Mononuclear cell (primary cell): ENCODE results near the gene PLK4. TPM values are rescaled to one million over a fixed set of nuclear protein-coding genes. Genes with fewer than 3 reads are reported as not detected.
A peak's percentile ranks its signal among the peaks of the same experiment; 100 is the strongest.

Source experiments
- H3K27me3 ChIP-seq: 2 replicates; pipeline ENCODE4 v1.6.0; 2011; ENCODE audit warnings: low read length, control low read depth; ENCODE audit not compliant: insufficient read depth
- H3K4me1 ChIP-seq: 2 replicates; pipeline ENCODE4 v1.5.1; 2011; ENCODE audit warnings: mild to moderate bottlenecking, low read length, control low read depth; ENCODE audit not compliant: insufficient read depth
- H3K4me3 ChIP-seq: 2 replicates; pipeline ENCODE4 v1.5.1; 2011; ENCODE audit warnings: mild to moderate bottlenecking, low read length, moderate library complexity
- H3K9me3 ChIP-seq: 2 replicates; pipeline ENCODE4 v1.5.1; 2011; ENCODE audit warnings: low read depth, mild to moderate bottlenecking, control low read depth, low read length
- total RNA-seq: library from RNA; depleted of rRNA; stranded (reverse); fragments of >200 nt; gene quantifications from one replicate; pipeline ENCODE4 v1.2.3, GENCODE V29; 2012

Gene PLK4
- 4.4 TPM for total RNA-seq

DNA sequence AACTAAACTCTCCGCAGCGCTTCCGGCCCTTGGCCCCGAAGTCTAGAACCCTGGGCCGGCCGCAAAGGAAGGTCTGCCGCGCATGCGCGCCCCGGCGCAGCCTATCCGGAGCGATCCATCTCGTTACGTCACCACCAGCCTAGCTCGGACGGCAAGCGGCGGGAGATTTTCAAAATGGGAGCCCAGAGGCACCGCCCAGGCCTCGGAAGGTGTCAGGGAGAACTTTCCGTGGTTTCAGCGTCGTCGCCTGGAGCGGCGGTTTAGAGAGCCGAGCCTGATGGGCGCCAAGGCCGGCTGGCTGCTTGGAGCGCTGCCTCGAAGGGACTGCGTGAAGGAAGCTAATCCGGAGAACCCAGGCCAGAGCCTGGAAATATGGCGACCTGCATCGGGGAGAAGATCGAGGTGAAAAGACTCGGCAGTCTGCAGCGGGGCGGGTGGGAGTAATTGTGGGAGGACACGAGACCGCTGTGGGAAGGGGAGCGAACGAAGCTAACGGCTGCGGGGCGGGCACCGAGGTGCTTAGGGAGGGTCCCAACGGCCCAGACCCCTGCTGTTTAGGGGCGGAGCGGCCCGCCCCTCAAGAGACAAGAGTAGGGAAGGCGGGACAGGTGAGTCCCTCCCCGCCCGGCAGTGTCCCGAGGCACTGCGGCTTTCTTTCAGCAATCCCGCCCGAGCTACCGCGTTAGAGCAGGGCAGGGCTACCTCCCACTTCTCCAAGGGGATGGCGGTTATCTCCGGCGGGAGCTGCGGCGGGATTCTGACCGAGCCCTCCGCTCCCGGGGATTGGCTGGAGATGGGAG, at the start of gene PLK4:
PLK4 (plus strand) TSS at position 131 of the 800 bp plus-strand sequence; CDS start at position 373, 242 bp downstream.
- Histone ChIP-seq H3K4me1 (peaks cover 11% of the 10 kb centered on the region), H3K4me3 (peak within 1 kb of the TSS; percentile 91), H3K9me3 (no peaks in the 10 kb centered on the region), H3K27me3 (no peaks in the 10 kb centered on the region)

DNA sequence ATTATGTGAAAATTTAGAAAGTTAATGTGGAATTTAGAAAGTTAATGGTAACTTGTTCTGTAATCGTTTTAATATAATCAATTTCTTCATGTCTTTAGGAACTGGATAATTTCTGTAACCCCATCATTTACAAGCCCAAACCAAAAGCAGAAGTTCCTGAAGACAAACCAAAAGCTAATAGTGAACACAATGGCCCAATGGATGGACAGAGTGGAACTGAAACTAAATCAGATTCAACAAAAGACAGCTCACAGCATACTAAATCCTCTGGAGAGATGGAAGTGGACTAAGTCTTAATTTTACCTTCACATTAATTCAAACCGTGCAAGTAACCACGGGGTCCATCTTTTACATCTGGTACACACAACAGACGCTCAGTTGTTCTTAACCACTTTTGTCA, 48.1 kb upstream of the PLK4 start:
- no peak overlapping the region for H3K4me3 ChIP-seq
- no peaks in the 10 kb centered on the region for H3K4me1 ChIP-seq
- no peaks in the 10 kb centered on the region for H3K27me3 ChIP-seq
- no peaks in the 10 kb centered on the region for H3K9me3 ChIP-seq

DNA sequence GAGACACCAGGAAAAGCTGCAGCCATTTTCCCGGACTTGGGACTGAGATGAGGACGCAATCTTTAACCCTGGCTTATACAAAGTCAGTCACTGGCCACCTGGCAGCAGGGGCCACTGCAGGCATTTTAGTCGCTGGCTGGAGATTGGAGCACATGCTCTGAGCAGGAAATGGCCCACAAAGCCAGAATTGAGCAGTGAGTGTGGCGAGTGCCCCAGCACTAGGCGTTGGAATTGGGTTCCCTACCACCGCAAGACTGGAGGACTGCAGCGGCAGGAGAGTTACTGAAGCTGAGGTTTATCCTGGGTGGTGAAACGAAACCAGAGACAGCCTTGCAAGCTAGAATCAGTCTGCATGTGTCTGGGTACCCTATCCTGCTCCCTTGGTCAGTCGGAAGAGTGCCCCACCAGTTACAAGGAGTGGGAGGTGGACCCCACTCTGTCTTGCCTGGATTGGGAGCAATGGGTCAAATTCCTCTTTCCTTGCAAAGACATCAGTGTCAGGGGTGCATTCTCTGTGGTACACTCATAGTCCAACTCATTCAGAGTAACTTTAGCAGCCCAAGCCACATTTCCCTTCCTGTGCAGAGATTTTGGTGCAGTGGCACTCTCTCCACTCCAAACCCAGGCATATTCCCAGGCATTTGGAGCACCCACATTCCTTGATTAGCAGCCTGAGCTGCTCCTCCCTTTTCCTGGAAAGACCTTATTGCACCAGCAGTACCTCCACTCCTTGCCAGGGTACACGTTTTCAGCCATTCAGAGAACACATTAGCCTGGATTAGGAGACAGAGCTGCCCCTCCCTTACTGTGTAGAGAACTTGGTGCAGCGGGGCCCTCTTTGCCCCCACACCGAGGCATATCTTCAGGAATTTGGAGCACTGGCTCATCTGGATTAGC, 36.7 kb upstream of the PLK4 start:
- H3K27me3 ChIP-seq = no peaks in the 10 kb centered on the region
- peaks cover 20% of the 10 kb centered on the region for H3K9me3 ChIP-seq
- H3K4me1 ChIP-seq = no peaks in the 10 kb centered on the region
- H3K4me3 ChIP-seq = no peak overlapping the region

DNA sequence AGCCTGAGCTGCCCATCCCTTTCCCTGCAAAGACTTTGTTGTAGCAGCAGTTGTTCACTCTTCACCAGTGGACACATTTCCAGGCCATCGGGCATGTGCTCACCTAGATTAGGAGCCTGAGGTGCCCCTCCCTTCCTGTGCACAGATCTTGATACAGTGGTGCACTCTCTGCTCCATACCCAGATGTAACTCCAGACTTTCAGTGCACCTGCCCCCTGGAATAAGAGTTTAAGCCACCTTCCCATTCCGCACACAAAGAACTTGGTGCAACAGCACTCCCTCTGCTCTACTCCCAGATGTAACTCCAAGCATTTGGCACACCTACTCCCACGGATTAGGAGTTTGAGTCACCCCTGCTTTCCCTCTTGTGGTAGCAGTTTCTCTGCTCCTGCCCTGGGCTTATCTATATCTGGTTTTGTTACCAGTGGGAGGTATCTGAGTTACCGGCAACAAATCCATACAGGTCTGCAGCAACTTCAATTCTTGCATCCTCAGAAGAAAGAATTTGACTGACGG, 36.0 kb upstream of the PLK4 start:
- peaks cover 27% of the 10 kb centered on the region for H3K9me3 ChIP-seq
- H3K4me1 ChIP-seq = no peaks in the 10 kb centered on the region
- no peaks in the 10 kb centered on the region for H3K27me3 ChIP-seq
- no peak overlapping the region for H3K4me3 ChIP-seq

- Histone ChIP-seq H3K4me1 (no peaks in the 10 kb centered on the region), H3K9me3 (peaks cover 41% of the 10 kb centered on the region), H3K4me3 (no peak overlapping the region), H3K27me3 (no peaks in the 10 kb centered on the region)
Measured at GRCh38 chr4:127846061-127846460, 34.6 kb upstream of the PLK4 start.

DNA sequence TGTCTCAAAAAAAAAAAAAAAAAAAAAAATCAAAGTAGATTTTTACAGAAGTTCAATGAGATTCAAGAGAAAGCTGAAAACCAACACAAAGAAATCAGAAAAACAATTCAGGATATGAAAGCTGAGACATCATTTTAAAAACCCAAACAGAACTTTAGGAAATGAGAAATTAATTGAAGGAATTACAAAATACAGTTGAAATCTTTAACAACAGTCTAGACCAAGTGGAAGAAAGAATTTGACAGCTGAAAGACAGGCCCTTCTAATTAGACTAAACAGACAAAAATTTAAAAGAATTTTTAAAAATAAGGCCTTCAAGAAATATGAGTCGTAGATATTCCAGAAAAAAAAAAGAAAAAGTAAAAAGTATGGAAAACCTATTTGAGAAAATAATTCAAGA, 33.9 kb upstream of the PLK4 start:
- H3K9me3 ChIP-seq = peaks cover 43% of the 10 kb centered on the region

GRCh38 chr4:127849505-127850234, 31.0 kb upstream of the PLK4 start:
- Histone ChIP-seq H3K4me1 (no peaks in the 10 kb centered on the region), H3K9me3 (peaks cover 47% of the 10 kb centered on the region), H3K4me3 (no peak overlapping the region), H3K27me3 (no peaks in the 10 kb centered on the region)

More for the DNA sequence above, 33.9 kb upstream of the PLK4 start:
- H3K27me3 ChIP-seq = no peaks in the 10 kb centered on the region
- H3K4me3 ChIP-seq = no peak overlapping the region
- H3K4me1 ChIP-seq = no peaks in the 10 kb centered on the region

- Histone ChIP-seq H3K4me1 (no peaks in the 10 kb centered on the region), H3K9me3 (peaks cover 32% of the 10 kb centered on the region), H3K27me3 (no peaks in the 10 kb centered on the region), H3K4me3 (no peak overlapping the region)
Measured at GRCh38 chr4:127852661-127853060, 28.0 kb upstream of the PLK4 start.

DNA sequence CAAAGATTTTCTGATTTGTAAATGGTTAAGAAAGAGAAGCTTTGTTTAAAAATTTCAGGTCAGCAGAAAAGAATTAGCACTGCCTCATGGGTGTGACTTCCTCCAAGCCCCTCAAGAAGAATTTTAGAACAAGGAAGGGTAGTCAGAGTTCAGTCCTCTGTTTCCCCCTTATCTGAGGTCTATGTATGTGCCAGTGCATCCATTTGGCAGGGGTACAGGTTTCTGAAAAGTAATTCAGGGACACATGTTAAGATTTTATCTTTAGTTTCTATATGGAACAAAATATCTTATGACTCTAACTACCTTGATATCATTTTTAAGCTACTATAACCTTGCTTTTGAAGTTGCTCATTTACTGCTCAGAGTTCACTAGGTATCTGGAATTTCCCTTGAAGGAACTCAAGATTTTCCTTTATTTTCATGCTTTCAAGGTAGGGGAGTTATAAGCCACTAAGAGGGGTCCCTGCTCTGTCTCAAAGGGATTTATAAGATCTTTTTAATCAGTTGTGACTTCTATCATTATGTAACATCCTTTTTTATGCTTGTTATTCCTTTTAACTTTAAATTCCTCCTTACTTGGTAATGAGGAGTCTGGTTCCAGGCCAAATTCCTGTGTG, 24.4 kb upstream of the PLK4 start:
- no peaks in the 10 kb centered on the region for H3K27me3 ChIP-seq
- no peaks in the 10 kb centered on the region for H3K4me1 ChIP-seq
- no peak overlapping the region for H3K4me3 ChIP-seq
- H3K9me3 ChIP-seq = peaks cover 6% of the 10 kb centered on the region

- Histone ChIP-seq H3K4me3 (no peak overlapping the region), H3K4me1 (no peaks in the 10 kb centered on the region), H3K27me3 (no peaks in the 10 kb centered on the region), H3K9me3 (peaks cover 3% of the 10 kb centered on the region)
Measured at GRCh38 chr4:127856813-127857447, 23.8 kb upstream of the PLK4 start.

GRCh38 chr4:127857641-127858040, 23.1 kb upstream of the PLK4 start:
- Histone ChIP-seq H3K4me1 (no peaks in the 10 kb centered on the region), H3K4me3 (no peak overlapping the region), H3K27me3 (no peaks in the 10 kb centered on the region), H3K9me3 (no peaks in the 10 kb centered on the region)

- Histone ChIP-seq H3K27me3 (no peaks in the 10 kb centered on the region), H3K4me1 (no peaks in the 10 kb centered on the region), H3K4me3 (no peak overlapping the region)
Measured at GRCh38 chr4:127868196-127868595, 12.5 kb upstream of the PLK4 start.

GRCh38 chr4:127870281-127870680, 10.4 kb upstream of the PLK4 start:
- Histone ChIP-seq H3K27me3 (no peaks in the 10 kb centered on the region), H3K4me3 (no peak overlapping the region), H3K4me1 (no peaks in the 10 kb centered on the region), H3K9me3 (no peaks in the 10 kb centered on the region)

More at GRCh38 chr4:127868196-127868595, 12.5 kb upstream of the PLK4 start:
- no peaks in the 10 kb centered on the region for H3K9me3 ChIP-seq

- Histone ChIP-seq H3K27me3 (no peaks in the 10 kb centered on the region), H3K4me3 (no peak overlapping the region), H3K4me1 (no peaks in the 10 kb centered on the region), H3K9me3 (no peaks in the 10 kb centered on the region)
Measured at GRCh38 chr4:127870688-127871087, 10.0 kb upstream of the PLK4 start.
